ENCODE results near the gene C1orf53. TPM values are rescaled to one million over a fixed set of nuclear protein-coding genes. Genes with fewer than 3 reads are reported as not detected.

Gene C1orf53
- total RNA-seq, 1 experiment from 2014 or later: 6.0 TPM

GRCh38 chr1:197908716-197909220, 6.3 kb downstream of the C1orf53 start:
- H3K27me3 ChIP-seq (ENCODE audit: insufficient read depth, low read depth): peaks cover 8% of the 10 kb centered on the region; the same call in 1 of the 2 replicates
- no peaks in the 10 kb centered on the region for H4K20me1 ChIP-seq (ENCODE audit: insufficient read depth)
- intact Hi-C loops (cut with micrococcal nuclease; ENCODE audit: unreplicated experiment): no loop called here
- no peak overlapping the region for H3K4me3 ChIP-seq
- CTCF ChIA-PET: no interaction called here
- POLR2A ChIA-PET (ENCODE audit: unreplicated experiment): no interaction called here
- no peaks in the 10 kb centered on the region for H3K9me3 ChIP-seq (ENCODE audit: insufficient read depth, low read depth)
- H3K9me2 ChIP-seq (ENCODE audit: insufficient read depth): no peaks in the 10 kb centered on the region
- no peaks in the 10 kb centered on the region for H3K79me2 ChIP-seq (ENCODE audit: low read depth)
- no peak overlapping the region for H3K4me2 ChIP-seq
- H3K36me3 ChIP-seq (ENCODE audit: low read depth): no peaks in the 10 kb centered on the region
- BruUV-seq (replicated peaks): no TSS peak
- DNase-seq: no peak
- TF ChIP-seq CTCF (conservative IDR thresholded peaks at IDR 0.05): no peak
- TF ChIP-seq EZH2 (IDR thresholded peaks at IDR 0.05; ENCODE audit: low read depth): no peak
- no peaks in the 10 kb centered on the region for H3F3A ChIP-seq (ENCODE audit: insufficient read depth, low read depth)
- H3K4me1 ChIP-seq (replicated peaks; ENCODE audit: insufficient read depth): no peaks in the 10 kb centered on the region
- no peak overlapping the region for H3K27ac ChIP-seq
- no peak overlapping the region for H2AFZ ChIP-seq

- no peaks in the 10 kb centered on the region for H3F3A ChIP-seq (ENCODE audit: insufficient read depth, low read depth)
- BruUV-seq (replicated peaks): no TSS peak
- no peak overlapping the region for H3K4me3 ChIP-seq
- no peak overlapping the region for H2AFZ ChIP-seq
- H3K27me3 ChIP-seq (ENCODE audit: insufficient read depth, low read depth): peaks cover 8% of the 10 kb centered on the region; the same call in 1 of the 2 replicates
- no peaks in the 10 kb centered on the region for H3K9me2 ChIP-seq (ENCODE audit: insufficient read depth)
- no peak overlapping the region for H3K4me2 ChIP-seq
- H3K9me3 ChIP-seq (ENCODE audit: insufficient read depth, low read depth): no peaks in the 10 kb centered on the region
- ChIA-PET POLR2A (ENCODE audit: unreplicated experiment) (no interaction called here), CTCF (no interaction called here)
- no peaks in the 10 kb centered on the region for H3K4me1 ChIP-seq (replicated peaks; ENCODE audit: insufficient read depth)
- no peaks in the 10 kb centered on the region for H4K20me1 ChIP-seq (ENCODE audit: insufficient read depth)
- H3K79me2 ChIP-seq (ENCODE audit: low read depth): no peaks in the 10 kb centered on the region
- no peak for DNase-seq
- TF ChIP-seq EZH2 (IDR thresholded peaks at IDR 0.05; ENCODE audit: low read depth) (no peak), CTCF (conservative IDR thresholded peaks at IDR 0.05) (no peak)
- intact Hi-C loops (cut with micrococcal nuclease; ENCODE audit: unreplicated experiment): no loop called here
- no peak overlapping the region for H3K27ac ChIP-seq
- H3K36me3 ChIP-seq (ENCODE audit: low read depth): no peaks in the 10 kb centered on the region
Observed at GRCh38 chr1:197909384-197909783, 7.0 kb downstream of the C1orf53 start.

GRCh38 chr1:197910120-197910991, 7.9 kb downstream of the C1orf53 start:
- H3K9me3 ChIP-seq (ENCODE audit: insufficient read depth, low read depth): no peaks in the 10 kb centered on the region
- peaks cover 5% of the 10 kb centered on the region for H3K4me1 ChIP-seq (replicated peaks; ENCODE audit: insufficient read depth)
- H3K4me3 ChIP-seq: no peak overlapping the region
- peaks cover 10% of the 10 kb centered on the region; the same call in 1 of the 2 replicates for H3K27me3 ChIP-seq (ENCODE audit: insufficient read depth, low read depth)
- no peak for TF ChIP-seq EZH2 (IDR thresholded peaks at IDR 0.05; ENCODE audit: low read depth)
- TF ChIP-seq CTCF (conservative IDR thresholded peaks at IDR 0.05): no peak
- H3K36me3 ChIP-seq (ENCODE audit: low read depth): no peaks in the 10 kb centered on the region
- no peak overlapping the region for H3K4me2 ChIP-seq
- H3F3A ChIP-seq (ENCODE audit: insufficient read depth, low read depth): no peaks in the 10 kb centered on the region
- H4K20me1 ChIP-seq (ENCODE audit: insufficient read depth): no peaks in the 10 kb centered on the region
- no TSS peak for BruUV-seq (replicated peaks)
- POLR2A ChIA-PET (ENCODE audit: unreplicated experiment): no interaction called here
- H2AFZ ChIP-seq: no peak overlapping the region
- H3K9me2 ChIP-seq (ENCODE audit: insufficient read depth): no peaks in the 10 kb centered on the region
- no peak for DNase-seq
- intact Hi-C loops (cut with micrococcal nuclease; ENCODE audit: unreplicated experiment): loop anchor here (10.0 kb wide), 1 partner anchor 364 kb away; no protein-coding TSS in a partner anchor
- no peaks in the 10 kb centered on the region for H3K79me2 ChIP-seq (ENCODE audit: low read depth)
- CTCF ChIA-PET: no interaction called here
- H3K27ac ChIP-seq: no peak overlapping the region
